K562 (cell line): Measurements from ENCODE around the gene RBM12. TPM values are rescaled to one million over a fixed set of nuclear protein-coding genes. Genes with fewer than 3 reads are reported as not detected.
A peak's percentile ranks its signal among the peaks of the same experiment; 100 is the strongest.

Source experiments
- ASH1L ChIP-seq: fragments of 450-650 bp; IDR thresholded peaks from 2 replicates; pipeline ENCODE4 v1.6.1; 2018; ENCODE audit warnings: borderline replicate concordance, mild to moderate bottlenecking, low read depth; ENCODE audit not compliant: partially characterized antibody
- BRD9 ChIP-seq: fragments of 450-650 bp; IDR thresholded peaks from 2 replicates; pipeline ENCODE4 v1.6.1; 2018; ENCODE audit warnings: low read depth; ENCODE audit not compliant: partially characterized antibody
- CSDE1 ChIP-seq, 2 experiments: fragments of 450-650 bp; IDR thresholded peaks; 2 replicates each; pipeline ENCODE4 v1.6.1; 2016; ENCODE audit warnings: mild to moderate bottlenecking in 1 of 2
- ELF1 ChIP-seq: fragments of 200-800 bp; sonication (Bioruptor generic); IDR thresholded peaks from 2 replicates; pipeline ENCODE4 v1.6.1; 2016; ENCODE audit warnings: missing genetic modification characterization, missing compliant biosample characterization
- EP400 ChIP-seq: fragments of 450-650 bp; IDR thresholded peaks from 2 replicates; pipeline ENCODE4 v1.6.1; 2017; ENCODE audit warnings: antibody characterized with exemption, mild to moderate bottlenecking, moderate library complexity
- ERF ChIP-seq: fragments of 450-650 bp; formaldehyde crosslinking; IDR thresholded peaks from 2 replicates; pipeline ENCODE4 v1.4.0; 2020; ENCODE audit warnings: mild to moderate bottlenecking, mixed read lengths
- ETS1 ChIP-seq: conservative IDR thresholded peaks from 2 replicates; pipeline ENCODE4 v1.6.1; 2011; ENCODE audit warnings: low read depth, mild to moderate bottlenecking, low read length; ENCODE audit not compliant: control insufficient read depth
- FOS ChIP-seq: IDR thresholded peaks from 3 replicates; pipeline ENCODE4 v1.6.1; 2011; ENCODE audit not compliant: insufficient read length; ENCODE audit errors: extremely low read depth
- FOXA3 ChIP-seq, 2 experiments: fragments of 450-650 bp in 1 of 2; sonication (generic) in 1 of 2; formaldehyde crosslinking; IDR thresholded peaks in 1 of 2; conservative IDR thresholded peaks in 1 of 2; 2 replicates each; pipeline versions ENCODE4 v1.4.0 to v1.8.0; 2020 to 2022; ENCODE audit warnings: mild to moderate bottlenecking in 2 of 2, missing genetic modification reagents in 1 of 2
- GABPB1 ChIP-seq: sonication (generic); formaldehyde crosslinking; IDR thresholded peaks from 2 replicates; pipeline ENCODE4 v1.8.0; 2022; ENCODE audit warnings: mild to moderate bottlenecking, missing genetic modification reagents
- ILK ChIP-seq: fragments of 450-650 bp; IDR thresholded peaks from 2 replicates; pipeline ENCODE4 v1.6.1; 2016; ENCODE audit warnings: missing genetic modification characterization, low read depth, mild to moderate bottlenecking, missing compliant biosample characterization, moderate library complexity, borderline replicate concordance
- KHSRP ChIP-seq: fragments of 450-650 bp; IDR thresholded peaks from 2 replicates; pipeline ENCODE4 v1.6.1; 2017
- MYC ChIP-seq, 2 experiments: fragments of 250-450 bp in 1 of 2; sonication (Bioruptor Pico) in 1 of 2; IDR thresholded peaks; 2 replicates each; pipeline versions ENCODE4 v1.5.1 to v1.6.1; 2012 to 2021; ENCODE audit warnings: low read depth in 2 of 2, borderline replicate concordance in 1 of 2, improper control_type of control experiment in 1 of 2, low read length in 1 of 2, mild to moderate bottlenecking in 1 of 2, moderate library complexity in 1 of 2
- PHB ChIP-seq: fragments of 250-450 bp; sonication (Bioruptor Pico); IDR thresholded peaks from 2 replicates; pipeline ENCODE4 v1.5.0; 2021
- POLR2B ChIP-seq: fragments of 450-650 bp; IDR thresholded peaks from 2 replicates; pipeline ENCODE4 v1.6.1; 2018; ENCODE audit warnings: low read depth; ENCODE audit not compliant: partially characterized antibody
- POU5F1 ChIP-seq: fragments of 150-350 bp; IDR thresholded peaks from 2 replicates; pipeline ENCODE4 v1.6.1; 2014; ENCODE audit warnings: borderline replicate concordance, low read length, low read depth, mild to moderate bottlenecking; ENCODE audit not compliant: partially characterized antibody
- SLC30A9 ChIP-seq: fragments of 250-450 bp; sonication (Bioruptor Pico); IDR thresholded peaks from 2 replicates; pipeline ENCODE4 v1.8.0; 2022; ENCODE audit warnings: mild to moderate bottlenecking, moderate library complexity
- SNRNP70 ChIP-seq: fragments of 200-400 bp; formaldehyde crosslinking; optimal IDR thresholded peaks from 2 replicates; pipeline ENCODE3; 2017; ENCODE audit warnings: low read depth, low read length
- TARDBP ChIP-seq: fragments of 450-650 bp; IDR thresholded peaks from 2 replicates; pipeline ENCODE4 v1.6.1; 2016
- XRCC3 ChIP-seq: fragments of 450-650 bp; IDR thresholded peaks from 2 replicates; pipeline ENCODE4 v1.6.1; 2017; ENCODE audit warnings: mild to moderate bottlenecking, moderate library complexity
- ZNF263 ChIP-seq: sonication (generic); formaldehyde crosslinking; IDR thresholded peaks from 2 replicates; pipeline ENCODE4 v1.8.0; 2022; ENCODE audit warnings: mild to moderate bottlenecking, missing genetic modification reagents, borderline replicate concordance
- ZNF75A ChIP-seq: fragments of 450-650 bp; formaldehyde crosslinking; IDR thresholded peaks from 2 replicates; pipeline ENCODE4 v1.4.0; 2020; ENCODE audit warnings: mild to moderate bottlenecking
- ZNF830 ChIP-seq: fragments of 250-450 bp; sonication (Bioruptor Pico); IDR thresholded peaks from 2 replicates; pipeline ENCODE4 v1.5.0; 2021; ENCODE audit warnings: mild to moderate bottlenecking
- polyA plus RNA-seq, 8 experiments: library from polyadenylated mRNA; depleted of rRNA in 4 of 8; stranded (reverse) in 5 of 8; unstranded in 3 of 8; fragments of >200 nt; fragmentation: Nextera tagmentation in 2 of 8; fragmentation: Illumina TruSeq in 1 of 8; extraction: Ambion mirVana in 2 of 8; extraction: Trizol in 1 of 8; gene quantifications; 2 replicates each; pipeline versions ENCODE4 v1.2.1 to v1.2.3, GENCODE V29; 2011 to 2014; ENCODE audit warnings: inconsistent platforms in 1 of 8, missing spikeins in 1 of 8
- total RNA-seq, 7 experiments: library from RNA; depleted of rRNA in 6 of 7; stranded (reverse); fragments of >200 nt in 6 of 7; fragmentation: Illumina TruSeq in 2 of 7; extraction: Trizol in 2 of 7; gene quantifications; 2 replicates each; pipeline versions ENCODE4 v1.2.1 to v1.2.3, GENCODE V29; 2011 to 2021; ENCODE audit warnings: low replicate concordance in 1 of 7
- TF ChIP-seq, protein P1 (sequence below): sonication (generic); formaldehyde crosslinking; IDR thresholded peaks from 2 replicates; pipeline ENCODE4 v1.8.0; 2022; ENCODE audit warnings: mild to moderate bottlenecking, missing genetic modification reagents

RBM12 gene
- total and polyA plus RNA-seq, 9 of the 15 experiments (the other 6 are each of a cell fraction or from before 2014, with no cell fraction given), result 5.0 to 162 (median 73.3) TPM

GRCh38 chr20:35615667-35616464, 48.8 kb downstream of the RBM12 start, which contains the start of gene SPAG4 (continued):
- TF ChIP-seq ERF, result peak; percentile 90; the same call in 1 of the 2 replicates
- peak; percentile 43; the same call in 1 of the 2 replicates for TF ChIP-seq ZNF263 (CRISPR knock-in tag)
- TF ChIP-seq XRCC3, result no peak
- TF ChIP-seq, protein P1, sequence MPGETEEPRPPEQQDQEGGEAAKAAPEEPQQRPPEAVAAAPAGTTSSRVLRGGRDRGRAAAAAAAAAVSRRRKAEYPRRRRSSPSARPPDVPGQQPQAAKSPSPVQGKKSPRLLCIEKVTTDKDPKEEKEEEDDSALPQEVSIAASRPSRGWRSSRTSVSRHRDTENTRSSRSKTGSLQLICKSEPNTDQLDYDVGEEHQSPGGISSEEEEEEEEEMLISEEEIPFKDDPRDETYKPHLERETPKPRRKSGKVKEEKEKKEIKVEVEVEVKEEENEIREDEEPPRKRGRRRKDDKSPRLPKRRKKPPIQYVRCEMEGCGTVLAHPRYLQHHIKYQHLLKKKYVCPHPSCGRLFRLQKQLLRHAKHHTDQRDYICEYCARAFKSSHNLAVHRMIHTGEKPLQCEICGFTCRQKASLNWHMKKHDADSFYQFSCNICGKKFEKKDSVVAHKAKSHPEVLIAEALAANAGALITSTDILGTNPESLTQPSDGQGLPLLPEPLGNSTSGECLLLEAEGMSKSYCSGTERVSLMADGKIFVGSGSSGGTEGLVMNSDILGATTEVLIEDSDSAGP (CRISPR knock-in tag), result 0 out of 2 replicates have a peak, but pooled peaks have one; percentile 54
- no peak for TF ChIP-seq ASH1L
- no peak for TF ChIP-seq PHB (CRISPR knock-in tag)
- TF ChIP-seq ETS1, result no peak
- no peak for TF ChIP-seq ELF1 (tag)
- peak; percentile 99 for TF ChIP-seq TARDBP
- TF ChIP-seq ZNF830 (CRISPR knock-in tag), result 0 out of 2 replicates have a peak, but pooled peaks have one; percentile 52
- peak; percentile 67 for TF ChIP-seq MYC (IDR thresholded peaks at IDR 0.05; ENCODE audit: low read depth, low read length)
- TF ChIP-seq MYC (CRISPR knock-in tag; IDR thresholded peaks at IDR 0.05; ENCODE audit: borderline replicate concordance, low read depth), result no peak
- TF ChIP-seq POLR2B, result peak; percentile 73
- peak in 1 of 2 experiments; percentile 73; a peak in 1 of 4 replicates for TF ChIP-seq FOXA3 (CRISPR knock-in tag; conservative IDR thresholded peaks at IDR 0.05 in 1 of 2, IDR thresholded peaks at IDR 0.05 in 1 of 2)
- no peak for TF ChIP-seq ILK
- no peak for TF ChIP-seq FOS
- TF ChIP-seq GABPB1 (CRISPR knock-in tag), result no peak
- TF ChIP-seq SLC30A9 (CRISPR knock-in tag), result no peak
- no peak for TF ChIP-seq SNRNP70
- TF ChIP-seq CSDE1 (IDR thresholded peaks at IDR 0.05), result peak in 1 of 2 experiments; percentile 88; a peak in 1 of 4 replicates
- peak; percentile 96 for TF ChIP-seq KHSRP
- peak; percentile 46; the same call in 1 of the 2 replicates for TF ChIP-seq EP400
- TF ChIP-seq ZNF75A (CRISPR knock-in tag), result no peak
- no peak for TF ChIP-seq BRD9
- no peak for TF ChIP-seq POU5F1
